AG09319 (cell line): ENCODE data around the gene ELP2.

Source experiments
- DNase-seq: peaks from one replicate; pipeline ENCODE4 v3.0.0-alpha.2; 2010; ENCODE audit warnings: low read depth; ENCODE audit errors: extremely low read depth
- TF ChIP-seq, protein P1 (sequence below): IDR thresholded peaks from 2 replicates; pipeline ENCODE4 v1.5.1; 2011; ENCODE audit warnings: low read depth, mild to moderate bottlenecking, inconsistent platforms, low read length, moderate library complexity

The ELP2 gene

DNA sequence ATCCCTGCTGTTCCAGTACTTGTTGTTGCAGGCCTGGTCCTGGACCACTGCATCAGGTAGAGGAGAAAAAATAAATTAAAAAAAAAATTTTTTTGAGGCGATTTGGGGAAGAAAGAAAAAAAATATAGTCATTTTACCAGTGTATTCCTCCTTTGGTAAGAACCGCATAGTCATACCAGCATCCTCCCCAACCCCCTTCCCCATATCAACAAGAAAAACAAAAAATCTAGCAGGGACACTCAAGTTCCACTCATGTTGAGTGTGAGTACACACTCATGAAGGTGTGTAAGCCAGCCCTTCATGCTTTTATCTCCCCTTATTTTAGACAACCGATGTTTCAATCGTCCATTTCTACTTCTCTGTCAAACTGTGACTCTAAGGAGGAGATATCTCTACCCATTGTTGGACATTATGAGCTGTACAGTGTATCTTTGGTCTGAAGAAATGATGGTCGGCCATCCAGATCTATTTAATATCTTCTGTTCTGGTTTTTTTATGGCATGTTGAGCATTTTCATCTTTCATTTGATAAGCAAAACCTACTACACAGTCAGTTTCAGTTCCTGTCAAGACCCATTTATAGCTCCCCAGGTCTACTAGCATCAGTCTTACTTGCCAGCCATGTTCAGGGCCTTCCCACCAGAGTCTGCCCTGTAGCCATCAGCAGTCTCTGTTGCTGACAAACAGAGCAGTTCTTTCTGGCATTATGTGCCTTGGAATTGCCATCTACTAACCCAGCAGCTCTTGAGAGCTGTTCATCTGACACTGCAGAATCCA is 20.0 kb downstream of the ELP2 start:
- TF ChIP-seq, protein P1, sequence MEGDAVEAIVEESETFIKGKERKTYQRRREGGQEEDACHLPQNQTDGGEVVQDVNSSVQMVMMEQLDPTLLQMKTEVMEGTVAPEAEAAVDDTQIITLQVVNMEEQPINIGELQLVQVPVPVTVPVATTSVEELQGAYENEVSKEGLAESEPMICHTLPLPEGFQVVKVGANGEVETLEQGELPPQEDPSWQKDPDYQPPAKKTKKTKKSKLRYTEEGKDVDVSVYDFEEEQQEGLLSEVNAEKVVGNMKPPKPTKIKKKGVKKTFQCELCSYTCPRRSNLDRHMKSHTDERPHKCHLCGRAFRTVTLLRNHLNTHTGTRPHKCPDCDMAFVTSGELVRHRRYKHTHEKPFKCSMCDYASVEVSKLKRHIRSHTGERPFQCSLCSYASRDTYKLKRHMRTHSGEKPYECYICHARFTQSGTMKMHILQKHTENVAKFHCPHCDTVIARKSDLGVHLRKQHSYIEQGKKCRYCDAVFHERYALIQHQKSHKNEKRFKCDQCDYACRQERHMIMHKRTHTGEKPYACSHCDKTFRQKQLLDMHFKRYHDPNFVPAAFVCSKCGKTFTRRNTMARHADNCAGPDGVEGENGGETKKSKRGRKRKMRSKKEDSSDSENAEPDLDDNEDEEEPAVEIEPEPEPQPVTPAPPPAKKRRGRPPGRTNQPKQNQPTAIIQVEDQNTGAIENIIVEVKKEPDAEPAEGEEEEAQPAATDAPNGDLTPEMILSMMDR = no peak
- no peak for DNase-seq

DNA sequence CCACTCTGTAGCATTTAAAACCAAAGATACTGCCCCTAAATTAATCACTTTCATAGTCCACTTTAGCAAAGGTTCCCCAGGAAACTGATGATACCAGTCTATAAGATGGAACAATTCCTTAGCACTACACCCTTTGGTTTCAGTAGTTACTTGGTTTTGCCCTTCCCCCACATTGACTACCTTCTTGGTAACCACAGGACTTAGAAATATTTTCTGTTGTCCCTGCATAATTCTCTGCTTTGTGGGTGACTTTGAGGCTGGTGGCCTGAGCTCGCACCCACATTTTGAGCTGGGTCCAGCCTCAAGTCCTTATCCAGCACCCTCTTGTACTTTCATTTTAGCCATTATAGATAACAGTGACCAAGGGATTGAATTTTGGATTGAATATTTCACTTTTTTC is 23.1 kb downstream of the ELP2 start:
- DNase-seq = no peak
- TF ChIP-seq, protein P1 = no peak

DNA sequence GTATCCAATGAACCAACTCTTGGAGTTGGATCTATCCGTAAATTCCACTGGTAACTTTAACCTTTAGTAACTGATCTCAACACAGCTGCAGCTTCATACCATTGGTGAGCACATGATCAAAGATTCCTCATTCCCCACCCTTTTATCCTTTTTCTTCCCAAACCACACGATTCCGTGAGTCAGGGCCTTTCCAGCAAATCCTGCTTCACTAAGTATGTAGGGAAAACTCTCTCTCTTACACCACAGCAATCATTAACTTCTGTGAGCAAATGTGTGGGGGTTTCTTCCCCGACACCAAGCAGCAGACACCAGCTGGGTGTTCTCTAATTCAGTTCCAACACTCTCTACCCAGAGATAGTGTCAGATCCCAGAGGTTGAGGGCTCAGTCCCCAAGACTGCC is 23.5 kb downstream of the ELP2 start:
- peak; percentile 80 for DNase-seq
- TF ChIP-seq, protein P1 = no peak

DNA sequence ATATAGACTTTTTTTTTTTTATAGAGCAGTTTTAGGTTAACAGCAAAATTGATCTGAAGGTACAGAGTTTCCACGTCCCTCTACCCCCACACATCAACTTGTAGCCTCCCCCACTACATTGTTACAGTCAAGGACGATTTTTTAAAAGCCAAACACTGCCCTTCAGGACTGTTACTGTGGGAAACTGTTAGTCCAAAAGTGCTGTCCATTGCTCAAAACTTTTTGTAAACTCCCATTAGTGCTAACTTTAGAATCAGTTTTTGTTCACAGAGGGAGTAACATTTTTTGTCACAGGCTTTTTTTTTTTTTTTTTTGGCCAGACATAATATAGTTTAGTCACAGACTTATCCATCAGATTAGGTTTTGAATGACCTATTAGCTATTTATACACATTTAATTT is 24.1 kb downstream of the ELP2 start:
- no peak for DNase-seq

DNA sequence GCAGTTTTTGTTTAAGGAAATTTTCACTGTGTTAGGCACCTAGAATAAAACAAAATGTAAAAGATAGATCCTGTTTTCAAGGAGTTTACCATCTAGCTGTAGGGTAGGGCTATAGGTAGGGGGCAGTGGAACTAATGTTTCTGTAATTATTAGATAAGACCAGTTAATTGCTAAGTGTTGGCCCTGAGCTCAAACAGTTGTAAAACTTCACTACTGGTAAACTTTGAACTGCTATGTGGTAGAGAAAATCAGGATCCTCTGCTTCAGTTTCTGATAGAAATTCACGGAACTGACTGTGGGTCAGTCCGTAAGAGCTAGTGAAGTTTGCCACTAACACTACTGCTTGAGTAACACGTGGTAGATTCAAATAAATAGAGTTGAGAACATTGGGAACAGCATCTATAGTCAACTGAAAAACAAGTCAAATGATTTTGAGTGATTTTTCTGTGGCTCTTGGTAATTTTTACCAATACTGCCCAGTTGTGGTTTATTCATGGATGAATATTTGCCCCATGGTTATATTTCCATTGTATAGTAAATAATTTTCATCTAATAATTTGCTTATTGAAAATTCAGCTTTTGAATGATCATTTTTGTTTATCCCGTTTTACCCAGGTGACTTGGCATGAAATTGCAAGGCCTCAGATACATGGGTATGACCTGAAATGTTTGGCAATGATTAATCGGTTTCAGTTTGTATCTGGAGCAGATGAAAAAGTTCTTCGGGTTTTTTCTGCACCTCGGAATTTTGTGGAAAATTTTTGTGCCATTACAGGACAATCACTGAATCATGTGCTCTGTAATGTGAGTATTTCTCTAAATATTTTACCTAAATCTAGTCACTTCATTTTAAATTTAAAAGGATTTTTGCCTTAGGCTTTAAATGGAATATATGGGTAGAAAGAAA is 26.4 kb downstream of the ELP2 start:
- TF ChIP-seq, protein P1 = no peak
- DNase-seq = no peak

More for the DNA sequence above, 24.1 kb downstream of the ELP2 start:
- TF ChIP-seq, protein P1 = no peak

DNA sequence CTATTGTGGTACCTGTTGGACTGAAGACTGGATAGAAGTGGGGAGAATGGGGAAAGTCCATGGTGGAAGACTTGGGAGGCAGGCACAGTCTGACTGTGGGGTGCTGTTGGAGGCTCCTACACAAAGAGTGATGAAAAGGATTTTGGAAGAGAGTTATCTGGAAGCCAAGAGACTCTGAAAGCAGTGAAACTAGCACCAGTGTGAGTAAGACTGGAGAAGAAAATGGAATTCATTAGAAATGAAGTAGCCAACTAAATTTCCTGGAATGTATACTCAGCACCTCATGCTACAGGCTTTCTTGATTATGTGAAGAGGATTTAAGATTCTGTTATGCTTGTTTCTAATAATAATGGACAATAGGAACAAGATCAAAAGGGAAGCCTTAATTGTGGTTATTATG is 27.7 kb downstream of the ELP2 start:
- TF ChIP-seq, protein P1 = no peak
- DNase-seq = no peak
